Activated CD8-positive, alpha-beta T cell treated with anti-CD3 and anti-CD28 coated beads for 36 hours (primary cell): ENCODE results near the gene TRMT1L. TPM values are rescaled to one million over a fixed set of nuclear protein-coding genes. Genes with fewer than 3 reads are reported as not detected.

Experiments used
- ATAC-seq: fragments of 200-7000 bp; cut with Tn5 transposase; one replicate; pipeline ENCODE4 v1.10.0; 2021; ENCODE audit warnings: mild to moderate bottlenecking, moderate library complexity
- CTCF ChIA-PET: fragments of 350-600 bp; sonication (Branson Sonifier 250); formaldehyde crosslinking; loops from one replicate; lab custom pipeline; 2021; ENCODE audit warnings: antibody characterized with exemption; lab: Charles Lee
- POLR2A ChIA-PET: fragments of 350-600 bp; sonication (Branson Sonifier 250); formaldehyde crosslinking; loops from one replicate; lab custom pipeline; 2021; ENCODE audit warnings: antibody characterized with exemption; lab: Charles Lee
- DNase-seq: peaks from one replicate; pipeline ENCODE4 v3.0.0-alpha.2; 2020
- H3K27ac Mint-ChIP-seq: one replicate; pipeline ENCODE4 v1.8.0; 2021; ENCODE audit warnings: mild to moderate bottlenecking, mixed read lengths
- H3K27me3 Mint-ChIP-seq: one replicate; pipeline ENCODE4 v1.8.0; 2021; ENCODE audit warnings: mixed read lengths
- H3K36me3 Mint-ChIP-seq: one replicate; pipeline ENCODE4 v1.8.0; 2021; ENCODE audit warnings: low read depth, mixed read lengths
- H3K4me1 Mint-ChIP-seq: one replicate; pipeline ENCODE4 v1.8.0; 2021; ENCODE audit warnings: low read depth, mixed read lengths
- H3K4me3 Mint-ChIP-seq: one replicate; pipeline ENCODE4 v1.8.0; 2021; ENCODE audit warnings: mild to moderate bottlenecking, moderate library complexity, mixed read lengths
- H3K9me3 Mint-ChIP-seq: one replicate; pipeline ENCODE4 v1.8.0; 2021; ENCODE audit warnings: mixed read lengths
- CTCF ChIP-seq: fragments of 200-600 bp; IDR thresholded peaks from one replicate; pipeline ENCODE4 v1.8.0; 2022; ENCODE audit warnings: antibody characterized with exemption, mild to moderate bottlenecking
- intact Hi-C: fragments of 100-400 bp; cut with micrococcal nuclease; formaldehyde crosslinking; loops from one replicate; pipeline ENCODE4 v1.10.0; 2022
- total RNA-seq, 2 experiments: library from RNA; stranded (reverse); gene quantifications; one replicate each; pipeline ENCODE4 v1.2.3, GENCODE V29; 2021

TRMT1L gene
- total RNA-seq, 2 experiments from 2014 or later: 25.6 TPM

DNA sequence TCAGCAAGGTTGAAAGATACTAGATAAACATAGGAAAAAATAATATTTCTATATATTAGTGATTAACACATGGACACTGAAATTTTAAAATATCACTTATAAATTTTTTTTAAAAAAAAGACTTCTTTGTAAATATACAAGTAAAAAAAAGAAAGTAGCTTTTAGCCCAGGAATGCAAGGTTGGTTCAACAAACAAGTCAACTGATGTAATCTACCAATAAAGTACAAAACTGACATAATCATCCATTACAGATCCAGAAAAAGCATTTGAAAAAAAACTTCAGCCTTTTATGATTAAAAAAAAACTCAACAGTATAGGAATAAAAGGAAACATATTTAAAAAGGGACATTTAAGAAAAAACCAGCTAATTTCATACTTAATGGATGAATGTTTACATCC is 48.4 kb downstream of the TRMT1L start:
- CTCF ChIA-PET: no interaction called here
- POLR2A ChIA-PET: no interaction called here
- DNase-seq (no peak), ATAC-seq (no peak)
- TF ChIP-seq CTCF: no peak
- H3K4me1 Mint-ChIP-seq: no peaks in the 10 kb centered on the region
- intact Hi-C loops: no loop called here
- H3K4me3 Mint-ChIP-seq: no peak overlapping the region
- peaks cover 10% of the 10 kb centered on the region for H3K36me3 Mint-ChIP-seq
- H3K9me3 Mint-ChIP-seq: peaks cover 19% of the 10 kb centered on the region
- no peaks in the 10 kb centered on the region for H3K27me3 Mint-ChIP-seq
- no peak overlapping the region for H3K27ac Mint-ChIP-seq

DNA sequence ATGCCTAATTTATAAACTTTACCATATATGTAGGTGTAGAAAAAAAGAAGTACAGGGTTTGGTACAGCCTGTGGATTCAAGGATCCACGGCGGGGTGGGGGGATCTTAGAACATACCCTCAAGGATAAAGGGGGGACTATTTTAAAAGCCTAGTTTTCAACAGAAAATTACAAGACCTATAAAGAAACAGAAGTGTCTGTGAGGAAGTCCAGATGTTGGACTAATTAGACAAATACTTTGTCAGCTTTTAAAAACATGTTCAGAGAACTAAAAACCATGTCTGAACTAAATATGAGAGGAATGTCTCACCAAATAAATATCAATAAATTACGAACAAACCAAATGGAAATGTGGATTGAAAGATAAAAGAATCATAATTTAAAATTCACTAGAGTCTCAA is 51.6 kb downstream of the TRMT1L start:
- H3K4me1 Mint-ChIP-seq: no peaks in the 10 kb centered on the region
- peaks cover 36% of the 10 kb centered on the region for H3K36me3 Mint-ChIP-seq
- no peak overlapping the region for H3K4me3 Mint-ChIP-seq
- H3K27me3 Mint-ChIP-seq: no peaks in the 10 kb centered on the region
- ChIA-PET POLR2A (no interaction called here), CTCF (no interaction called here)
- H3K27ac Mint-ChIP-seq: no peak overlapping the region
- peaks cover 16% of the 10 kb centered on the region for H3K9me3 Mint-ChIP-seq
- no peak for ATAC-seq
- no peak for TF ChIP-seq CTCF
- DNase-seq: no peak
- intact Hi-C loops: no loop called here

DNA sequence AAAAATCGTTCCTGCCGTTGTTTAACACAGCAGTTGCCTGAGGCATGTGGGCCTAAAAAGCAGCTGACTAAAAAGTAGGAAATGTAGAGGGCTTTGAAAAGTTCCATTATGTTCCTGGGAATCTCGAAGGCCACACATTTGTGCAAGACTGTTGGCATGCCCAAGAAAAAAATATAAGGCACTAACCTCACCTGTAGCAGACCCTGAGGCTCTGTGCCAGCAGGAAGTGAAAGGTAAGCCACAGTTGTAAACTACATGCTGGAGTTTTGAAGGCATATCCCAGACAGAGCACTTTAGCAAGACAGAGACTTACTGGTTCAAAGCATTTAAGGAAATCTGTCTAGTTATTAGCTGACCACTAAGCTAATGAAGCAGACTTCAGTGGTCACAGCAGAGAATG is 52.7 kb downstream of the TRMT1L start:
- DNase-seq: no peak
- ChIA-PET CTCF (interaction anchor here (1.1 kb wide), 1 partner anchor 66 kb away, joined by 3 read pairs; no protein-coding TSS in a partner anchor), POLR2A (no interaction called here)
- H3K27ac Mint-ChIP-seq: no peak overlapping the region
- no peak for TF ChIP-seq CTCF
- intact Hi-C loops: no loop called here
- no peak overlapping the region for H3K4me3 Mint-ChIP-seq
- ATAC-seq: no peak
- H3K27me3 Mint-ChIP-seq: no peaks in the 10 kb centered on the region
- H3K36me3 Mint-ChIP-seq: peaks cover 40% of the 10 kb centered on the region
- H3K9me3 Mint-ChIP-seq: peaks cover 8% of the 10 kb centered on the region
- H3K4me1 Mint-ChIP-seq: no peaks in the 10 kb centered on the region

GRCh38 chr1:185096531-185096930 is 60.2 kb downstream of the TRMT1L start:
- no peaks in the 10 kb centered on the region for H3K27me3 Mint-ChIP-seq
- no peak for ATAC-seq
- intact Hi-C loops: no loop called here
- H3K4me3 Mint-ChIP-seq: no peak overlapping the region
- CTCF ChIA-PET: no interaction called here
- peaks cover 46% of the 10 kb centered on the region for H3K36me3 Mint-ChIP-seq
- peaks cover 2% of the 10 kb centered on the region for H3K4me1 Mint-ChIP-seq
- no peak overlapping the region for H3K27ac Mint-ChIP-seq
- TF ChIP-seq CTCF: no peak
- DNase-seq: no peak
- POLR2A ChIA-PET: interaction anchor here (1.2 kb wide), 1 partner anchor 28 kb away, joined by 3 read pairs; no protein-coding TSS in a partner anchor
- no peaks in the 10 kb centered on the region for H3K9me3 Mint-ChIP-seq

DNA sequence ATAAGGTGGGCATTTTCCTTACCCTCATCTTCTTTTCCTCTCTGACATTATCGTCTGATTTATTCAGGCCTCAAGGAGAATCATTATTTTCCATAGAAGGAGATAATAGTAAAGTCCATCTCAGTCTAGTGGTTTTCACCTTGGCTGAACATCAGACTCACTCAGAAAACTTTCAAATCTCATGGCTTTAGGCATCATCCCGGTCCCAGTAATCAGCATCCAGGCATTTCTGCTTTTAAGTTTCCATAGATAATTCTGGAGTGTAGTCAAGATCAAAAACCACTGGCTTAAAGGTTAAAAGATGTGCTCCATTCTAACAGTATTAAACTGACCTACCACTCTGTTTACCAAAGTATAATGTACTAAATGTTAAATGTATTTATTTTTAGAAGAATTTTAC is 62.0 kb downstream of the TRMT1L start:
- H3K4me1 Mint-ChIP-seq: peaks cover 2% of the 10 kb centered on the region
- peaks cover 35% of the 10 kb centered on the region for H3K36me3 Mint-ChIP-seq
- intact Hi-C loops: no loop called here
- DNase-seq (no peak), ATAC-seq (no peak)
- ChIA-PET CTCF (no interaction called here), POLR2A (no interaction called here)
- no peak overlapping the region for H3K4me3 Mint-ChIP-seq
- no peak overlapping the region for H3K27ac Mint-ChIP-seq
- no peak for TF ChIP-seq CTCF
- no peaks in the 10 kb centered on the region for H3K9me3 Mint-ChIP-seq
- no peaks in the 10 kb centered on the region for H3K27me3 Mint-ChIP-seq
